ENCODE measurements around the gene TTYH3. TPM values are rescaled to one million over a fixed set of nuclear protein-coding genes. Genes with fewer than 3 reads are reported as not detected.
"Not testable (repeated sequence)": the region's sequence is repeated elsewhere in the genome, so short reads cannot be mapped to it uniquely, and the experiment has no call there.

Gene TTYH3
- total RNA-seq, 1 donor from 2014 or later, result 38.6 TPM

DNA sequence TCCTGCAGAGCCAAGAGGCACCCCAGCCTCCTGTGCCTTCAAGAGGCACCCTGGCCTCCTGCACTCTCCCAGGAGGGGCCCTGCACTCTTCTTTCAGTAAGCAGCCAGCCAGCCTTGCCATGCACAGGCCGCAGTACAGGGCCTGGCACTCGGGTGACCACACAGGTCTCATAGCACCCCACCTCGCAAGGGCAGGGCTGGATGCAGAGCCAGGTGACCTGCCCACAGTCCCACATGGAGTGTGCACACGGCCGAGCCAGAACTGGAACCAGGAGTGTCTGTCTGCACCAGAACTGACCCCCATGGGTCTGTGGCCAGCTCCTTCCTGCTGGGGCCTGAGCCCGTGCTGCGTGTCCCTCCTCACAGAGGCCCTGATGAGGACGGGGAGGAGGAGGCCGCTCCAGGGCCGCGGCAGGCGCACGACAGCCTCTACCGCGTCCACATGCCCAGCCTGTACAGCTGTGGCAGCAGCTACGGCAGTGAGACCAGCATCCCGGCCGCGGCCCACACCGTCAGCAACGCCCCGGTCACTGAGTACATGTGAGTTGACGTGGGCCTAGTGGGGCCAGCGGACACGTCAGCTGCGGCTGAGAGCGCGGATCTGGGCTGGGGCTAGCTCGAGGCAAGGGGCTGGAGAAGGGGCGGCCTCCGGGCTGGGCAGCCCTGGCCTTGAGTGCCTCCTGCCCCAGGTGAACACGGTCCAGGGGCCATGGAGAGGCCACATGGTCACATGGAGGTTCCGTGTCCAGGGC, 26.3 kb downstream of the TTYH3 start:
- intact Hi-C loops (cut with DNase I), result no loop called here
- ATAC-seq (no peak), DNase-seq (ENCODE audit: low spot score) (no peak)

- no peak for ATAC-seq
- intact Hi-C loops (cut with DNase I), result no loop called here
- DNase-seq (ENCODE audit: low spot score), result no peak
These were observed 27.2 kb downstream of the TTYH3 start for GRCh38 chr7:2658941-2659340.

DNA sequence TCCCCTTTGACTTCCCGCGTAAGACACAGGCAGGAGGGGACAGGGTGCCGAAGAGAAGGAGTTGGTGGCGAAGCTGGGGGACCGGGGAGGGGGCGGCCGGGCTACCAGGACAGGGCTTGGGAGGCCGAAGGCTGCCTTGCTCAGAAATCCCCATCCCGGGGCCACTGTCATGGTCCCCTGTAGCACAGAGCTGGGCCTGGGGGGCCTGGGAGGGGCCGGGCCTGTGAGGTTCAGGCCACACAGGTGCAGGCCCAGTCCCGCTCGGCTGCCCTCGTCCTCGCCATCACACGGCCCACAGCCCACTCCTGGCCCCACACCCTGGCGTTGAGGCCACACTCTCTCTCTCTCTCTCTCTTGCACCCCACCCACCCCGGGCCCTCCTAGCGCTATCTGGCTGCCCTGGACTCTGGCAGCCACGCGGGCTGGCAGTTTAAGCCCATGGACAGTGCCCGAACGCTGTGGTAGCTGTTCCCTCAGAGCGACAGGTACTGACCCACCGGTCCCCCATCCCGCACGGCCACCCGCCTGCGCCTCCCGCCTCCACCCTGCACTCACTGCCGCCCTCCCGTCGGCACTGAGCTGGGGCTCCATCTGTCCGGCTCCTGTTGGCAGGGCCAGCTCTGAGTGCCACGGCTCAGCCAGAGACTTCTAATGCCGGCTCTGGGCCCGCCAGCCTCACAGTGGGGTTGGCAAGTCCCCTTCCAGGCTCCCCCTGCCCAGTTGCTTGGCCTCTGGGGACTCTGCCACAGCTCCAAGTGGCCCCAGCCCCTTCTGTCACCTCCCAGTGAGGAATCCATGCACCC, 28.0 kb downstream of the TTYH3 start:
- ATAC-seq (no peak), DNase-seq (ENCODE audit: low spot score) (no peak)
- intact Hi-C loops (cut with DNase I), result no loop called here

DNA sequence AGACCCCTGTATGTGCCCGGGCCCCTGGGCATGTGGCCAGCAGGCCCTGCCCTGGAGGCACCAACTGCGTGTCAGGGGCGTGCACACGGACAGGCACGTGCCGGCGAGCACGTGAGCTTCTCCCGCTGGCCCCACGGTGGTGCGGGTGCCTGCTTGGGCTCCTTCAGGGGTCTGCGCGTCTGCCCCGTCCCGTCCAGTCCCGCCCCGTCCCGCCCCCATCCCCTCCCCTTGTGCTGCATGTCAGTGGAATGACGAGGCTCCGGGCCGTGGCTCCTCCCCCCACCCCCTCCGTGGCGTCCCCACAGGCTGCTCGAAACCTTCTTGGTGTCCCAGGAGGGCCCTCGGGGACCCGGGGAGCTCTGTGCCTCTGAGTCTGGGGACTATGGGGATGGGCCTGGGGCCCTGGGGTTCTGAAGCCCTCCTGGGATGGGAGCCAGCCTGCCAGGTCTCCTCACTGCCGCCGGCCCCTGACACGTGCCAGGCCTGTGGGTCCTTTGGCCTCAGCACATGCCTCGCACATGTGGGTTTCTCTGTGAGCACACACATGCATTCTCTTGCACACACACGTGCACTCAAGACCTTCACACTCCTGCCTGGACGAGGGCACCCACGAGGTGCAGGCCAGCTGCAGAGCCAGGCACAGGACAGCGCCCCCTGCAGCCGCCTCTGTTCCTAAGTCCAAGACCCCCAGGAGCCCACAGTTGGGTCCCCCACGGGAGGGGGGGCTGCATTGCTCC, 28.7 kb downstream of the TTYH3 start:
- intact Hi-C loops (cut with DNase I), result no loop called here
- DNase-seq (ENCODE audit: low spot score) (peak; percentile 57), ATAC-seq (no peak)

GRCh38 chr7:2661096-2661449, 29.3 kb downstream of the TTYH3 start:
- no peak for ATAC-seq
- DNase-seq (ENCODE audit: low spot score), result peak; percentile 66
- intact Hi-C loops (cut with DNase I), result no loop called here

GRCh38 chr7:2661602-2662272, 30.0 kb downstream of the TTYH3 start:
- DNase-seq (ENCODE audit: low spot score) (peak; percentile 60), ATAC-seq (no peak)
- intact Hi-C loops (cut with DNase I), result no loop called here

DNA sequence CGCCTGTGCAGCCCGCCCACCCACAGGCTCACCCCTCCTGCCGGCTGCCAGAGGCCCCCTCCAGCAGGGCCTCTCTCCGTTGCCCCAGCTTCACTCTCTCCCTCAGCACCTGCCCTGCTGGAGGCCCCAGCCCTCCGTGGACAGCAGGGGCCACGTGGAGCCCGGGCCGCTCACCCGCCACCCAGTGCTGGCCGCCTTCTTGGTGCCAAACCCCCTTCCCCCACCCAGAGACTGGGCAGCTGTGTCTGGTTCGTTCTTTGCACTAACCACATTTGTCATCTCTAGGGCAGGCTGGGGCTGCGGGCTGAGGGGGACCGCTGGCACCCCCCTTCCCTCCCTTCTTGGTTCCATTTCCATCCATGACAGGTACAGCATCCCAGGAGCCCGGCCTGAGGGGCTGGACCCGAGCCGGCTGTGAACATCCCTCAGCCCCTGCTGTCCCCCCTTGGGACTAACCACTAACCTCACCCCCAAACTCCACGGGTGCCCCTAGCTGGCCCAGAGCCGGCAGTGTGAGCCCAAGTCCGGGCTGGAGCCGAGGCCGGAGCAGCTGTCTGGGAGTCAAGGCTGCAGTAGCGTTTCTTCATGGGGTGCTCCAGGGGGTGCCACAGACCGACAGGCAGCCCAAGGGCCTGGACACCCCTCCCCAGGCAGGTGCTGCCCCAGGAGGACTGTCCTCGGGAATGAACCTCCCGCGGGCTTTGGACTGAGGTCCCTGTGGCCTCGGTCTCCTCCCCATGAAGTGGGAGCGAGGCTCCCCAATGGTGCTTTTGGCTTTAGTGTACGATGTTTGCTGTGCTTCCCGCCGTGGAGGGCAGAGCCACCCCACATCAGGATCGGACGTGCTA, 30.7 kb downstream of the TTYH3 start:
- intact Hi-C loops (cut with DNase I), result no loop called here
- ATAC-seq (peak; percentile 2), DNase-seq (ENCODE audit: low spot score) (peak; percentile 57)

GRCh38 chr7:2663121-2663886, 31.5 kb downstream of the TTYH3 start:
- intact Hi-C loops (cut with DNase I), result no loop called here
- ATAC-seq (peak; percentile 82), DNase-seq (ENCODE audit: low spot score) (peak; percentile 69)

DNA sequence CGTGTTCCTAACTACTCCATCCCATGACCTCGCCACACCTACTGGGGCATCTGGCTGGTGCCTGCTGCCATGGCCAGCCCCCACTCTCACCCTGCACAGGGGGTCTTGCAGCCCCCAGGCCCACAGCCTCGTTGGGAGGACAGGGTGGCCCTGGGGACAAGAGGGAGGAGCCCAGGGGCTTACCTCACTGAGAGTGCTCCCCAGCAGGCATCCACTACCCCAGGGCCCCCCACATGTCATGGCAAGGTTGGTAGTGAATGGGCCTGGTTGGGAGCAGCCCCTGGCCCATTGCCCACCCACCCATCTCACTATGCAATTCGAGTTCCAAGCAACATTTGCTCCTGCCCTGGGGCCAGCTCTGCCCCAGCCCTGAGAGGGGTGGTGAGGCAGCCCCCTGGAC, 32.2 kb downstream of the TTYH3 start:
- intact Hi-C loops (cut with DNase I), result no loop called here
- ATAC-seq (no peak), DNase-seq (ENCODE audit: low spot score) (no peak)

GRCh38 chr7:2665359-2665791, 33.6 kb downstream of the TTYH3 start:
- ATAC-seq (no peak), DNase-seq (ENCODE audit: low spot score) (no peak)
- intact Hi-C loops (cut with DNase I), result no loop called here

DNA sequence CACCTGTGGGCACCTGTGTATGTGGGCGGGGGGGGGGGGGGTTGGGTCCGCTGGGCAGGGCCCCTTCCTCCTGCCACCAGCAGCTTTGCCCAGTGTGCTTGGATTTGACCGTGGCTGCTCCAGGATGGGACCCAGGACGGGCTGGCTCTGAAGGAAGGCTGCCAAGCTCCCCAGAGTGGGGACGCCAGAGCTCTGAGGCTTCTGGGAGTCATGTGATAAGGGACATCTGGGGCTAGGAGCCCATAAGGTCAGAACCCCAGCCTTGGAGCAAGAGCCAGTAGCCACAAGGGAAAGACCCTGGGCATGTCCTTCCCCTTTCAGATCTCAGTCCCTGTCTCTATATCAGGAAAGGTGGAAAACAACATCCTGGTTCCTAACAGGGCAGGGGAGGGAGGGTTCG, 34.4 kb downstream of the TTYH3 start:
- intact Hi-C loops (cut with DNase I), result no loop called here
- DNase-seq (ENCODE audit: low spot score) (no peak), ATAC-seq (no peak)

GRCh38 chr7:2666588-2667250, 34.9 kb downstream of the TTYH3 start:
- ATAC-seq, result no peak
- intact Hi-C loops (cut with DNase I), result no loop called here

DNA sequence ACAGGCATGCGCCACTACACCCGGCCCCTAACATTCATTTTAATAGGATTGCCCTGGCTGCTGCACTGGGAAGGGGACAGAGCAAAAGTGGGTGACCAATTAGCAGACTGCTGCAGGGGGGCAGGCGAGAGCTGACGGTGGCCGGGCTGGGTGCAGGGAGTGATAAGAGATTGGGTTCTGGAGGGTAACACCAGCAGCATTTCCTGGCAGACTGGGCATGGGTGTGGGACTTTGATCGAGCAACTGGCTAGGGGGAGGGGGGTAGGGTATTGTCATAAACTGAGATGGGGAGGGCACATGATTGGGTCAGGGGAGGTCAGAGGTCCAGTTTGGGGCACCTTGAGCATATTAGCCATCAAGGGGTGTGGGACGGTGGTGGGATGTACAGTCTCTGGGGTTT, 36.1 kb downstream of the TTYH3 start:
- DNase-seq (ENCODE audit: low spot score) (no peak), ATAC-seq (no peak)
- intact Hi-C loops (cut with DNase I), result no loop called here

More at GRCh38 chr7:2666588-2667250, 34.9 kb downstream of the TTYH3 start:
- DNase-seq (ENCODE audit: low spot score), result no peak

- intact Hi-C loops (cut with DNase I), result no loop called here
- ATAC-seq, result no peak
- DNase-seq (ENCODE audit: low spot score), result no peak
These were observed 36.6 kb downstream of the TTYH3 start for GRCh38 chr7:2668401-2668800.

GRCh38 chr7:2670171-2670570, 38.4 kb downstream of the TTYH3 start:
- intact Hi-C loops (cut with DNase I), result no loop called here
- ATAC-seq, result peak; percentile 30
- DNase-seq (ENCODE audit: low spot score), result no peak

DNA sequence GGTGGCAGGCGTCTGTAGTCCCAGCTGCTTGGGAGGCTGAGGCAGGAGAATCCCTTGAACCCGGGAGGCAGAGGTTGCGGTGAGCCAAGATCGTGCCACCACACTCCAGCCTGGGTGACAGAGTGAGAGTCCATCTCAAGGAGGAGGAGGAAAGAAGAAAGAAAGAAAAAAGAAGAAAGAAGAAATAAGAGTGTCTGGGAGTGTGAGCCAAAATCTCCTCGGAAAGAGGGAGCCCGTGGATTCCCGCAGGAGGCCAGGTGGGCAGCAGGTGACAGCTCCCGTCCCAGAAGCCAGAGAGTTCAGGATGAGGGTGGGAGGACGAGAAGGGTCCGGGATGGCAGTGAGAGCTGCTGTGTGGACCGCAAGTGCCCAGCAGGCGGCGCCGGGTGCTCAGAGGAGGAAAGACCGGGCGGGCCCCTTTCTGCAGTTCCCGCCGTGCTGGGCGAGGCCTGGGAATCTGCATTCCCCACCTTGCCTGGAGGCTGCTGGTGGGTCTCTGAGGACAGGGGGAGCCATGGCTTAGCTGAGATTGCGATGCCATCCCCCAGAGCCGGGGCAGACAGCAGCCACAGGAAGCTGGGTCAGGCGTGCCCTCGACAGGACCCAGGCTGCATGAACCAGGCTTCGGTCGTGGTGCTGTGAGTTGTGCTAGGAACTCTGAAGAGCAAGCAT, 39.1 kb downstream of the TTYH3 start:
- intact Hi-C loops (cut with DNase I), result no loop called here
- DNase-seq (ENCODE audit: low spot score) (peak; percentile 81), ATAC-seq (peak; percentile 81)

- ATAC-seq; DNase-seq (ENCODE audit: low spot score); intact Hi-C loops (cut with DNase I): not testable (repeated sequence)
These were observed 41.4 kb downstream of the TTYH3 start for GRCh38 chr7:2673214-2673613.
